ENCODE measurements around the gene CIART.

The CIART gene

DNA sequence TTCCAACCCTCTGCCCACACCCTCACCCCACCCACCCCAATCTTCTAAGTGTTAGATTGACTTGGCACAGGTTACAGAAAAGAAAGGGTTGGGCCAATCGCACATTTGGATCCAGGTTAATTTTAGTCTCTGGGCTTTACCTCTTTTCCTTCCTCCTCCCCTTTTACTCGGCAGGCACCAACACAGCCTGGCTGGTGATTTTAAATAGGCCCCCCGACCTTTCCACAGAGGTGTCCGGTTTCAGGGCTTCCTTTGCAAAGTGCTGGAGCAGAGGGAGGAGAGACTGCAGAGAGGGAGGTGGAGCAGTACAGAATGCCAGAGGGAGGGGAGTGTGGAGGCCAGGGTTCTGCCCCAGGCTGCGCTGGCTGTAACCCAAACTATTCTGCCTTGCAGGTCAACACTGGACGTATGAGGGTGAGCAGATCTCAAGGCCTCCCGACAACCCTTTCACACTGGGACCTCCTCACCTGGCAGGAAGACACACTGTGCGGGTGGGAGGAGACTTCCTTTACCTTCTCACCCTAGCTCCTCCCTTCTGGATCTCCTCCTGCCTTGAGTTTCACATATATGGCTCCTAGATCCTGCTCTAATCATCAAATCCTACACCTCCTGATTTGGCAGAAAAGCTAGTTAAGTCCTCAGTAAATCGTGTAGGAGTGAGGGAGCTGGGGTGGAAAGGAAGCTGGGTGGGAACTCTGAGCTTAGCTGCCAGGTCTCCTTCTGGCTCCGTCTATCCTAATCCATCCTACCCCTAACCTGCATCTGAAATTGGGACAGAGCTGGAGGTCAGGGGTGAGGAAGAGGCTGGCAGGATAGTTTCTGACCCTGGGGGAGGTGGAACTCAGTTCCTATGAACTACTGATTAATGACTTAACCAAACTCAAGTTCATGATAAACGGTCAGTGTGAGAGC is 22.3 kb upstream of the CIART start:
- no peak for DNase-seq (ENCODE audit: low read depth, low spot score)
- H3K4me3 ChIP-seq (ENCODE audit: low read length), result no peak overlapping the region

DNA sequence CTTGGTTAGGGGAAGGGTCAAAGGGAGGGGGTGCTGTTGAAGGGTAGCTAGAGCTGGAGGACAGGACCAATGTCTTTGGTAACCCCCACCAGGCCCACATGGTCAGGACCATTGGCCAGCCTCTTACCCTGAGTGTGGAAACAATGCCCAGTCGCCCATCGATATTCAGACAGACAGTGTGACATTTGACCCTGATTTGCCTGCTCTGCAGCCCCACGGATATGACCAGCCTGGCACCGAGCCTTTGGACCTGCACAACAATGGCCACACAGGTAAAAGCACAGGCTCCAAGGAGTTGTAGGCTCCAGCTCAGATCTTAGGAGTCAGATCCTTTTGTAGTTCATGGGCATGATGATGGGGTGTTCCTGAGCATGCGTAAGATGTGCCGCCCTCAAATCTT is 21.0 kb upstream of the CIART start:
- no peak for DNase-seq (ENCODE audit: low read depth, low spot score)
- H3K4me3 ChIP-seq (ENCODE audit: low read length), result no peak overlapping the region

DNA sequence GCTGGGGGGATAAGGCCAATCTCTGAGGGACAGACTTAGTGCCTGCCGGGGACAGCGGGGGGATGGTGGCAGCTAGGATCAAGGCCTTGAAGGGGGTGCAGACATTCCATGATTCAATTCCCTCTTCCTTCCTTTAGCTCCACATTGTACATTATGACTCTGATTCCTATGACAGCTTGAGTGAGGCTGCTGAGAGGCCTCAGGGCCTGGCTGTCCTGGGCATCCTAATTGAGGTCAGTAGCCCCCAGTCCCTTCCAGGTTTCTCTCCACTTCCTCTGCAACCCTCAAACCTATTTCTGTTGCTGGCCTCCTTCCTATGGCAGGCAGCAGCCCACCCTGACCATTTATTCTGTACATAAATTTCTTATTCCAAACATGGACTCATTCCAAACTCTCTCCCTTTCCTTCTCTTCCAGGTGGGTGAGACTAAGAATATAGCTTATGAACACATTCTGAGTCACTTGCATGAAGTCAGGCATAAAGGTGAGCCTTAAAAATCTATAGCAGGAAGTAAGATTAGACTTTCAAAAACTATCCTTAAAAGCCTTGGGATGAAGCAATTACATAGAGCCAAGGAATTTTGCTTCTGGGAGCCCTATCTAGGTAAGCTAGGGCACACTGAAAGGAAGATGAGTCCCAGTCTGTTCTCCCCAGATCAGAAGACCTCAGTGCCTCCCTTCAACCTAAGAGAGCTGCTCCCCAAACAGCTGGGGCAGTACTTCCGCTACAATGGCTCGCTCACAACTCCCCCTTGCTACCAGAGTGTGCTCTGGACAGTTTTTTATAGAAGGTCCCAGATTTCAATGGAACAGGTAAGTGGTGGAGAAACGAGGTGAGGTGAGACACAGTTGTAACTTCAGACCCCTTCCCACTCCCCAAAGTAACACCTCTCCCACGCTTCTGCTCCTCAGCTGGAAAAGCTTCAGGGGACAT is 19.7 kb upstream of the CIART start:
- DNase-seq (ENCODE audit: low read depth, low spot score), result no peak
- no peak overlapping the region for H3K4me3 ChIP-seq (ENCODE audit: low read length)

DNA sequence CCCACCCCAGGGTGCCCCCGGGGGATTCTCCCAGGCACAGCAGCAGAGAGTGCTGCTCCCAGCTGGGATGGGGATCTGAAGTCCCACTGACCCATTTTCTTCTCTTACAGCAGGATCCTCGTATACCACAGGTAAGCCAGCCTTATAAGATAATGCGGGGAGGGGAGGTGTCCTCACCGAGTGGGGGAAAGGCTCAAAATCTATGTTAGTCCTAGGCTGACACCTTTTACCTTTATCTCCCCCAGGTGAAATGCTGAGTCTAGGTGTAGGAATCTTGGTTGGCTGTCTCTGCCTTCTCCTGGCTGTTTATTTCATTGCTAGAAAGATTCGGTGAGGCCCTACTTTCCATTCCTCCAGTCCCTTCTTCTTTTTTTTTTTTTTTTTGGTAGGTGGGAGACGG is 18.8 kb upstream of the CIART start:
- no peak for DNase-seq (ENCODE audit: low read depth, low spot score)
- no peak overlapping the region for H3K4me3 ChIP-seq (ENCODE audit: low read length)

DNA sequence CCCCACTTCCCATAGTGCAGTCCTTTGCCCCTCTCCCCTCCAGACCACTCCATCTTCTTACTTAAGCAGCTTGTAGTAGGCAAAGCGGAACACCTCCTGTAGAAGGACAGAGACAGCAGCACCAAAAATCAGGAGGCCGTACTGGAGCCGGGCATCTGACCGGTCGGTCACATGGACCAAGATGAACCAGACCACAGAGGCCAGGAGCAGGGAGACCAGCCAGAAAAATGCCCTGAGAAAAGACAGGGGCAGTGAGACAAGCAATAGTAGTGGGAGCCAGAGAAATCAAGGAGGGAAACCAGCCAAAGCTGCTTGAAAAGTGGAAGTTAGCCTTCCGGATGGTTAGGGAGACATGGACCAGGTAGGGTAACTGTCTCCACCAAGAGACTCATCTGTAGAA is 14.5 kb upstream of the CIART start:
- DNase-seq (ENCODE audit: low read depth, low spot score), result no peak
- H3K4me3 ChIP-seq (ENCODE audit: low read length), result peak overlapping the region; percentile 66

DNA sequence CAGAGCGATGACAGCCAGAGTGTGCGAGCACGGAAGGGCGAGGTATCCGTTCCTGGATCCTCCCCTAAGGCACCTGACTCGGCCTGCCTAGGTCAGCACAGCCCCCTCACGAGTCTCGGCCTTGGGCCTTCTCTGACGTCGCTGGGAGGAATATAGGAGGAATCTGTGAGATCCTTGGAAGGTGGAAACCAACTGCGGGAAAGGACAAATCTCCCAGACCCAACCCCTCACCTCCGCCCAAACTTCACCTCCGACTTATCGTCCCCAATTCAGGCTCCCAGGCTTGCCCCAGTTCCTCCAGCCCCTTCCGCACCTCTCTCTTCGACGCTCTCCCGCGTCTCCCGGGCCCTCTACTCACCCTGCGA is 14.0 kb upstream of the CIART start:
- peak overlapping the region; percentile 66 for H3K4me3 ChIP-seq (ENCODE audit: low read length)
- DNase-seq (ENCODE audit: low read depth, low spot score), result no peak

DNA sequence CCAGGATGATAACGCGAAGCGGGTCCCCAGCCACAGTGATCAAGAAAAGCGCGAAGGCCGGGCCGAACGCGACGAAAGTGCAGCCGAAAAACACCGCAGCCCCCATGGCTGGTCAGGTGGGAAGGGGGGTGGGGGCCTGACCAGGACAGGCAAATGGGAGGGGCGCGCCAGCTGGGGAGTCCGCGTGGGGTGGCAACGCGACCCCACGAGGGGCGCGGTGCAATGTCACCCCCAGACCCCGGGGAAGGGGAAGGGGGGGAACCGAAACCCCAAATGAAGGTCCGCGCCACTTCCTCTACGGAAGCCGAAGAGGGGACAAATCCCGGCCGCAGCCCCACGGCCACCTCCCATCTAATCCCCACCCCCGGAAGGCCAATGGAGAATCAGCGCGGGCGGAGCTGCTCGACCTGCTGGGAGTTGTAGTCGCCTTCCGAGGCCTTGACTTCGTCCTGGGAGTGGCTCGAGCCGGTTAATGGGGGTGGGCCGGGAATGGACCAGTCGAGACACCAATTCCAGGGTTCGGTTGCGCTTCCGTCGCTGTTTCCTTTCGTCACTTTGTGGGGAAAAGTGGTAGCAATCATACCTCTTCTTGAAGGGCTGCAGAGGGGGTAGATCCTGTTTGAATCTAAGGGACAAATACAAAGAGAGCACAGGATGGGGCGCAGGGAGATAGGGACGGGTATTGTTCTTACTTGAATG is 13.5 kb upstream of the CIART start, which contains the start of gene APH1A:
Gene APH1A (minus strand): TSS at position 312 of the 699 bp plus-strand sequence. CDS start 206 bp downstream, at position 106.
- peak; percentile 95 for DNase-seq (ENCODE audit: low read depth, low spot score)

DNA sequence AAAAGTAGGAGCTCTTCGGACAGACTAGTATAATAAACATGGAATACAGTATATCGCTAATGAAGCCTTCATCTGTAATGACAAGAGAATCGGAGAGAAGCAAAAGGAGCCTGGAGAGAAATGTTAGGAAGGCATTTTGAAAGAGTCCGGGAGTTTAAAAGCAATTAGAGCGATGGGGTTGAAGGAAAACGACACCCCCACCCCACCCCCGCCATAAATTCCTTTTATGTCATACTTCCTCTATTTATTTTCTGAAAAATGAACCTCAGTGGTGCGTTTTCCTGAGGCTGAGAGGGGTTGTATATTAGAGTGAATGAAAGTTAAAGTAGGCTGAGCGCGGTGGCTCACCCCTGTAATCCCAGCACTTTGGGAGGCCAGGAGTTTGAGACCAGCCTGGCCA is 12.9 kb upstream of the CIART start:
- no peak for DNase-seq (ENCODE audit: low read depth, low spot score)
- peak overlapping the region; percentile 66 for H3K4me3 ChIP-seq (ENCODE audit: low read length)

More for the DNA sequence above, 13.5 kb upstream of the CIART start, which contains the start of gene APH1A:
- peak within 1 kb of the TSS; percentile 66 for H3K4me3 ChIP-seq (ENCODE audit: low read length)

DNA sequence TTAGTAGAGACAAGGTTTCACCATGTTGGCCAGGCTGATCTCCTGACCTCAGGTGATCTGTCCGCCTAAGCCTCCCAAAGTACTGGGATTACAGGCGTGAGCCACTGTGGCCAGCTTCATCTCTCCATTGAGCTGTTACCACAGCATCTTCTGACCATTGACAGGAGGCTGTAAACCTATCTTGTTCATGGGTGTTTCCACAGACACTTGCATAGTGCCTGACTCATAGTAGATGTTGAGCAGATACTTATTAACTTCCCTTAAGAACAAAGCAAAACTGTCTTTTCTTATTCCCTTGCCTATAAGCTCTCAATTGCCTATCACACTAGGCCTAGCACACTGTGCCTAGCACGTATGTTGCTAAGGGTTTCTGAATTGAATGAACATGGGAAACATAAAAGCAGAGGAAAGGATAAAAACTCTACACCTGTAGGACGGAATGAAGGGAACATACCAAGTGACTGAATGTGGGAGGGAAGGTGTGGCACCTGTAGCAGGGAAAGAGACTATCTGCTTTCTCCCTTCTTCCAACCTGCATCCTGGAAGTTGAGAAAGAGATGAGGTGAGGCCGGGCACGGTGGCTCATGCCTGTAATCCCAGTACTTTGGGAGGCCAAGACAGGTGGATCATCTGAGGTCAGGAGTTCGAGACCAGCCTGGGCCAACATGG is 10.9 kb upstream of the CIART start:
- no peak for DNase-seq (ENCODE audit: low read depth, low spot score)
- H3K4me3 ChIP-seq (ENCODE audit: low read length), result no peak overlapping the region

DNA sequence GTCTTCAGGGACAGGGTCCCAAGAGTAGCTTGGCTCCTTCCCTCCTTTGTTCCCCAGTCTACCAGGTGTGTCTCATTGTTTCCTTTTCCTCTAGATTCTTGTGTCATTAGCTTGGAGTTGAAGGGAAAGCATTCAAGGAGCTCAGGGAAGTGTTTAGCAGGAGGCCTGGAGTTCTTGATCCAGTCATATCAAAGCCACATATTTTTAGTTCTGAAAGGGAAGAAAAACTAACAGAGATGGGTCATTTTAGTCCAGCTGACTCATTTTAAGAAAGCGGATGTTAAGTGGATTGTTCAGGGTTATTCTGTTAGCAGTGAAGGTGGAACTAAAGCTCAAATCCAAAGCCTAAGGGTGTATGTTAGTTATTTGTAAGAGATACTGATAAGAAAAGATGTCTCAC is 9.0 kb upstream of the CIART start:
- H3K4me3 ChIP-seq (ENCODE audit: low read length), result no peak overlapping the region
- no peak for DNase-seq (ENCODE audit: low read depth, low spot score)

DNA sequence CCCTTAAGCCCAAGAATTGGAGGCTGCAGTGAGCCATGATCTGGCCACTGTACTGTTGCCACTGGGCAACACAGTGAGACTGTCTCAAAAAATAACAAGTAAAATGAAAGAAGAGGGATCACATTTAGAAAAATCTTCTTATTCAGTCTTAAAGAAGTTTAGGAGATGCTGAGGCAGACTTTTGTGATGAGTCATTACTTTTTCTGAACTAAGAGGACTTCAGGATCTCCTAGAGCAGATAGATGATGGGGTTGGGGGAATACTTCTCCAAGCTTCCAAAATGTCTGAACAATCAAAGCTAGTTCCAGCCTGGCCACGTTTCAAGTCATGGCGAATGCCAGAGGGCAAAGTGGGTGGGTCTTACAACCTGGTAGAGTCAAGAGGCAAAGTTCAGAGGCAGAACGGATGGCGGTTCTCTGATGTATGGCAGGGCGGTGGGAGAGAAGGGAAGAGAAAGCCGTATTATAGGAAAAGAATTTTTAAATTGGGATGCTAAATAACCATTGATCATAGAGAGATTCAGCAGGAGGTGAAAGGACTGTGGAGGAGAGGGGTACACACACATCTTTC is 2.1 kb upstream of the CIART start:
- H3K4me3 ChIP-seq (ENCODE audit: low read length), result no peak overlapping the region
- DNase-seq (ENCODE audit: low read depth, low spot score), result no peak

DNA sequence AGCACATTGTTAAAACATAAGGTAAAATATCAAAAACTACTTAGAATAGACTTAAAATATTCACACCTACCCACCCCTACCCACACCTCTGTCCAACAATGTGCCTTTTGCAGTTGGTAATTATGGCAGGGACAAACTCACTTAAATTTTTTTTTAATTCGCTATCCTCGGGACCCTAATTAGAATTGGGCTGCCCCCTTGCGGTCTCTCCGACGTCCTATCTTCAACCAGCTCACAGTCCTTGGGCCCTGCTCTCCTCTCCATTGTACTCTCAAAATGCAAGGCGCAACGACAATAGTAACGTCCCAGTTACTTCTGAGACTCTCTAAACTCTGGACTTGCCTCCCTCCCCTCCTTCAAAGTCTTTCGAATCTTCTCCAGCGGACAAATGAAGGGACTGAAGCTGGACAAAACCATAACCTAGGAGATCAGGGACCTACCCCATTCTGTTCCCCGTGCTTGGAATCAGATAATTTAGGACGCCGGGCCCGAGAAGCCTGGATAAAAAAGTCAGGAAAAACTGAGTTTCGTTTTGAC is 1.1 kb upstream of the CIART start:
- no peak overlapping the region for H3K4me3 ChIP-seq (ENCODE audit: low read length)
- DNase-seq (ENCODE audit: low read depth, low spot score), result peak; percentile 34

DNA sequence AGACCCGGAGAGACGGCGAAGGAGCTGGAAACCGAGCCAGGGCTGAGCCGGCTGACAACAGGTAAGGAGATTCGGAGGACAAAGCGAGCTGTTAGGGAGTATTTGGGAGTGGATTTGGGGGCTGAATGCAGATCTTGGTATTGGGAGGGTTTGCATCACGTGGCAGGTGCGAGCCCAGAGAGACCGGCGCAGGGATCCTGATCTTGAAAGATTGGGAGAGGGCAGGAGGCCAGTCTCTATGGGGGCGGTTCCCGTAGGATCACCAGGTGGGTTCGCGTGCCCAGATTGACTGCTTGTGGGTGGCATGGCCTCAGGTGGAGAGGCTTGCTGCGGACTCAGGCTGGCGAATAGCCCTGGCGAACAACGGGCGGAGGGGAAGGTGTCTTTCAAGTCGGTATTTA is 204 bp downstream of the CIART start:
- no peak for DNase-seq (ENCODE audit: low read depth, low spot score)
- no peak overlapping the region for H3K4me3 ChIP-seq (ENCODE audit: low read length)

DNA sequence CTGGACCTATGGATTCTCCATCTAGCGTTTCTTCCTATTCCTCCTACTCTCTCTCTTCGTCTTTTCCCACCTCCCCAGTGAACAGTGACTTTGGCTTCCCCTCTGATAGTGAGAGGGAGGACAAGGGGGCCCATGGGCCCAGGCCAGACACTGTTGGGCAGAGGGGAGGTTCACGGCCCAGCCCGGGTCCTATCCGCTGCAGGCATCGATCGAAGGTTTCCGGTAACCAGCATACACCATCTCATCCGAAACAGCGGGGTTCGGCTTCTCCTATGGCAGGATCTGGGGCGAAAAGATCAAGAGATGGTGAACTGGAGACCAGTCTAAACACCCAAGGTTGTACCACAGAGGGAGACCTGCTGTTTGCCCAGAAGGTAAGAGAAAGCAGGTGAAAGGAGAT is 906 bp downstream of the CIART start:
- DNase-seq (ENCODE audit: low read depth, low spot score), result no peak
- H3K4me3 ChIP-seq (ENCODE audit: low read length), result no peak overlapping the region

DNA sequence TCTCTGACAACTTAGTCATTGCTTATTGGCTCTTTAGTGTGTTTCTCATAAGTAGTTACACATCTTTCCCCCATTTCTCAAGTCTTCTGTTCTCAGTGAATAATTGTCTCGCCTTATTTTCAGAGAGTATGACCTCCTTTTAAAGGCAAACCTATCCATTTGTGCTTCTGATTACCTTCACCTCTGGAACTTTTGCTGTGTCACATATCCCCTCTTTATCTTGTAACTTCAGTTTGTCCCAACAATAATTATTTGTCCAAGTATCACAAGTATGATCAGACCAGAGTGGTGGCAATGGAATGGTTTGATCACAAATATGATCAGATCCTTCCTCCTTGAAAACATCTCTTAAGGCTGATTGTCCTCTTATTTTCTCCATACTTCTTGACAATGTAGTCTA is 6.0 kb downstream of the CIART start:
- no peak overlapping the region for H3K4me3 ChIP-seq (ENCODE audit: low read length)
- DNase-seq (ENCODE audit: low read depth, low spot score), result no peak

DNA sequence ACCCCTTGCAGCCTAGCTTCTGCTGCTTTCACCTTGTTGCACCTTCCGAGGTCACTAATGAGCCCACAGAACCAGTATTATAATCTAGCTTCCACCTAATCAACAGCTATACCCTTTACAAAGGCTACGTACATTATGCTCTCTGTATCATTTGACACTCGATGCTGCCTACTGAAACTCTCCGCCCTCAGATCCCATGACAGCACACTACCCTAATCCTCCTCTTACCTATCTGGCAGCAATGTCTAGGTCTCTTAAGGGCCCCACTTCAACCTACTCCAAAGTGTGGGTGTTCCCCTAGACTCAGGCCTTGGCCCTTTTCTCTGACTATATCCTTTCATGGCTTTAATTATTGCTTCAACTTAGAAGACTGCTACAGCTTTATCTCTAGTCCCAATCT is 6.5 kb downstream of the CIART start:
- no peak overlapping the region for H3K4me3 ChIP-seq (ENCODE audit: low read length)
- no peak for DNase-seq (ENCODE audit: low read depth, low spot score)

DNA sequence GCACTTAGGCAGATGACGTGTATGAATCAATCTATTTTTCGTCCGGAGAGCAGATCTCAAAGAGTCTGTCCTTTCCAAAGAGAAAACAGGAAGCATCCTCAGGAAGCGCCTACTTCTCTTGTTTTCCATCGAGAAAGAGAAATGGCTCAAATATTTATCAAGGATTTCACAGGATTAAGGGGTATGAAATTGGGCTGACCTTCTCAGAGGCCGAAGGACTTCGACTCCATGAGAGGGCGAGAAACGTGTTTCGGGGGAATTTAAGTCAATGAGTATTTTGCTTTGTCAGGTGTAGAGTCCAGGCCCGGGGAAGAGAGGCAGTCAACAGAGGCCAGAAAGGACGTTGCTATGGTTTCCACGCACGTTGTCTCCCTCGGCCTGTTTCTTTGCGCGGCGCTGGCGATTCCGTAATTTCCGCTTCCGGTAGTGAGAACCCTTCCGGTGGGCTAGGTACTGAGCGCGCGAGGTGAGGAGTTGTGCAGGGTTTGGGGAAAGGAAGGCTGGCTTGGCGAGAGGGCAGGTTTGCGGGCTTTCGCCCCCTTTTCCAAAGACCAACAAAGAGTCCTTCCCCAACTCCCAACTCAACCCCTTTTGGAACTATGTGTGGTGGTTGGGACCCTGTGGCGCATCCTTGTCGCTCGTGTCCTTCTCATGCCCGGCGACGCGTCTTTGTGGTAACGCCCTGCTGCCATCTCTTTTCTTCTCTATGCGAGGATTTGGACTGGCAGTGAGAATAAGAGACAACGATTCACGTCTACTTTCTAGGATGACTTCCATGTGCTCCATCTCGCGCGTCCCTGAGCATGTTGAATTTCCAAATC is 11.3 kb downstream of the CIART start, which contains the start of gene MRPS21:
Gene MRPS21 (plus strand): TSS at position 429 of the 821 bp plus-strand sequence. CDS start 506 bp downstream, outside the sequence.
- DNase-seq (ENCODE audit: low read depth, low spot score), result peak; percentile 81
- peak within 1 kb of the TSS; percentile 95 for H3K4me3 ChIP-seq (ENCODE audit: low read length)

All from Jurkat, Clone E6-1 (cell line).